ENCODE data around the gene GJA4. TPM values are rescaled to one million over a fixed set of nuclear protein-coding genes. Genes with fewer than 3 reads are reported as not detected.
A peak's percentile ranks its signal among the peaks of the same experiment; 100 is the strongest.

Gene GJA4
- total RNA-seq, 1 donor from 2014 or later, result 48.0 TPM

- no peak overlapping the region for H3K27ac Mint-ChIP-seq
- no peak overlapping the region for H3K4me3 Mint-ChIP-seq (ENCODE audit: low read depth)
- DNase-seq (ENCODE audit: low spot score, unreplicated experiment), result no peak
- H3K36me3 Mint-ChIP-seq (ENCODE audit: insufficient read depth), result no peaks in the 10 kb centered on the region
- no peaks in the 10 kb centered on the region for H3K9me3 Mint-ChIP-seq (ENCODE audit: low read depth)
- H3K27me3 Mint-ChIP-seq, result peaks cover 35% of the 10 kb centered on the region
- TF ChIP-seq CTCF (IDR thresholded peaks at IDR 0.05; ENCODE audit: unreplicated experiment), result no peak
- peaks cover 16% of the 10 kb centered on the region for H3K4me1 Mint-ChIP-seq (ENCODE audit: low read depth)
Observed at GRCh38 chr1:34785875-34786470, 6.8 kb upstream of the GJA4 start.

DNA sequence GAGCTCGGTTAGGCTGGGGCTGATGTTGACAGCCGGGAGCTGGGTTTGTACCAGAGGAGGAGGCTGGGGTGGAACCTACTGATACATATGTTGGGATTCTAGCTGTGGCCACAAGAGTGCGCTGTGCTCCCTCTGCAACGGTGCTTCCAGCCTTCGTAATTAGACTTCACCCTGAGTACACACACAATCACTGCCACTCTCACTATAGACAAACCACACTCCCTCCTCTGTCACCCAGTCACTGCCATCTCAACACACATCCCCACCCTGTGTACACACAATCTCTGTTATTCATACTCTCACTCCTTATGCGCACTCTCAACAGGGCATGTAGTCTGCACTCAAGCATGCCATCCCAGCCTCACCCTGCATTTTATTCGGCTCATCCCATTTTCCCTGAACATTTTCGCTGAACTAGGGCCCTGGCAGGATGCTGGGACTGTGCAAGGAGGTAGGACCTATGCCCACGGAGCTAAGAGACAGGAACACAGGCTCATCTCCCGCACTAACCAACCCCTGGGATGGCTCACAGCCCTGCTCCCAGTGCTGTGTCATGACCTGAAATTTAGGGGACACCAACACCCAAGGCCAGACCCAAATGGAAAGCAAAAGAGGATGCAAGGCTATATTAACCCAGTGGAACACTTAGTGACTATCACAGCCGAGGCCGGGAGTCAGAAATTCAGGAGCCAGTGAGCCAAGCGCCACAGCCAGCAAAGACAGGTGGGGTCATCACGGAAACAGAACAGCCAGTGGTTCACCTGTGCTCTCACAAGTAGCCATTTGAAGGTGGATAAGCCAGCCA, 6.1 kb upstream of the GJA4 start:
- Mint-ChIP-seq H3K4me1 (ENCODE audit: low read depth) (peaks cover 19% of the 10 kb centered on the region), H3K27me3 (peaks cover 38% of the 10 kb centered on the region), H3K4me3 (ENCODE audit: low read depth) (no peak overlapping the region), H3K36me3 (ENCODE audit: insufficient read depth) (no peaks in the 10 kb centered on the region), H3K9me3 (ENCODE audit: low read depth) (no peaks in the 10 kb centered on the region), H3K27ac (no peak overlapping the region)
- DNase-seq (ENCODE audit: low spot score, unreplicated experiment), result peak; percentile 44
- peak; percentile 93 for TF ChIP-seq CTCF (IDR thresholded peaks at IDR 0.05; ENCODE audit: unreplicated experiment)

DNA sequence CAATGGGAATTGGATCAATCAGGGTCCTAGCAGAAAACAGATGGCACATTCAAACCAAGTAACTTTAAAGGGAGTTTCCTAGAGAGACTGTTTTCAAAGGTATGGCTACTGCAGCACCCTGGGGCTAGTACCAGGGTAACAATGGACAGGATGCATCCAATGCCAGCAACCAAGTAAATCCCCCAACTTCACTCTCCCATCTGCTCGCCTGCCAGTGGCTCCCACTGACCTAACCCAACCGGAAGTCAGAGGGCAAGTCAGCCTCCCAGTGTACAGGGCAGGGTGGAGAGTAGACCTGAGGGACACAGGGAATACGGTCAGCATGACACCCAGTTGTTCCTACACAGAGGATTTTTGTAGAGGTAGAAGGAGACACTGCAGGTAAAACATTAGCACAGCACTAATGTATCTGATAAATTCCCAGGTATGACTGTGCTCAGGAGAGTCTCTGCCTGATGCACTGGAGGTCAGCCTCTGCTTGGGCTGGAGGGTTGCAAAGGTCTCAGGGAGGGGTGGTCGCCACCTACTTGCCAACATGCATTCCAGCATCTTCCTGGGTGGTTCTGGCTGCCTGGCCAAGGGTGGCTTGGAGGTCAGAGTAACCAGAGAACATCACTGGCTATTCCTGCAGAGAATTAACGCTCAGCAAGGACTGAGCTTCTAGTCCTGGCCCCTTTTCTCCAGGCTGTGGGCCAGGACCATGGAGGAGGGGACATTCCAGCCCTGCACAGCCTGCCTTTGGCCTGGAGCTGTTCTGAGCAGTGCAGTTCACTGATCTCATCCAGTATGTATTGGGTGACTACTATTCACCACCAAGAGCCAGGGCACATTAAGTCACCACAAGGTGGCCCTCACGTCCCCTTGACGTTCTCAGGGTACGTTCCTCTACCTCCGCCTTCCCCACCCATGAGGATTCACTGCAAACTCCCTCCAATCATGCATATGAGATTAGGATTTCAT, 5.1 kb upstream of the GJA4 start:
- Mint-ChIP-seq H3K36me3 (ENCODE audit: insufficient read depth) (no peaks in the 10 kb centered on the region), H3K4me1 (ENCODE audit: low read depth) (peaks cover 22% of the 10 kb centered on the region), H3K27me3 (peaks cover 36% of the 10 kb centered on the region), H3K4me3 (ENCODE audit: low read depth) (no peak overlapping the region), H3K27ac (peak overlapping the region; percentile 54), H3K9me3 (ENCODE audit: low read depth) (no peaks in the 10 kb centered on the region)
- peak; percentile 50 for TF ChIP-seq CTCF (IDR thresholded peaks at IDR 0.05; ENCODE audit: unreplicated experiment)
- no peak for DNase-seq (ENCODE audit: low spot score, unreplicated experiment)

- peaks cover 27% of the 10 kb centered on the region for H3K27me3 Mint-ChIP-seq
- no peak overlapping the region for H3K4me3 Mint-ChIP-seq (ENCODE audit: low read depth)
Observed at GRCh38 chr1:34790985-34791384, 1.8 kb upstream of the GJA4 start.

More at GRCh38 chr1:34790985-34791384, 1.8 kb upstream of the GJA4 start:
- no peak overlapping the region for H3K27ac Mint-ChIP-seq
- peaks cover 16% of the 10 kb centered on the region for H3K36me3 Mint-ChIP-seq (ENCODE audit: insufficient read depth)
- DNase-seq (ENCODE audit: low spot score, unreplicated experiment), result no peak
- H3K9me3 Mint-ChIP-seq (ENCODE audit: low read depth), result no peaks in the 10 kb centered on the region
- peaks cover 43% of the 10 kb centered on the region for H3K4me1 Mint-ChIP-seq (ENCODE audit: low read depth)
- TF ChIP-seq CTCF (IDR thresholded peaks at IDR 0.05; ENCODE audit: unreplicated experiment), result no peak
